HG02763 (cell line): ENCODE measurements around the gene SKP1.
A peak's percentile ranks its signal among the peaks of the same experiment; 100 is the strongest.

Experiments
- ATAC-seq: cut with Tn5 transposase; IDR thresholded peaks from one replicate; pipeline ENCODE4 v1.9.1; 2021; ENCODE audit warnings: mild to moderate bottlenecking, moderate library complexity; ENCODE audit not compliant: unreplicated experiment

Gene SKP1

DNA sequence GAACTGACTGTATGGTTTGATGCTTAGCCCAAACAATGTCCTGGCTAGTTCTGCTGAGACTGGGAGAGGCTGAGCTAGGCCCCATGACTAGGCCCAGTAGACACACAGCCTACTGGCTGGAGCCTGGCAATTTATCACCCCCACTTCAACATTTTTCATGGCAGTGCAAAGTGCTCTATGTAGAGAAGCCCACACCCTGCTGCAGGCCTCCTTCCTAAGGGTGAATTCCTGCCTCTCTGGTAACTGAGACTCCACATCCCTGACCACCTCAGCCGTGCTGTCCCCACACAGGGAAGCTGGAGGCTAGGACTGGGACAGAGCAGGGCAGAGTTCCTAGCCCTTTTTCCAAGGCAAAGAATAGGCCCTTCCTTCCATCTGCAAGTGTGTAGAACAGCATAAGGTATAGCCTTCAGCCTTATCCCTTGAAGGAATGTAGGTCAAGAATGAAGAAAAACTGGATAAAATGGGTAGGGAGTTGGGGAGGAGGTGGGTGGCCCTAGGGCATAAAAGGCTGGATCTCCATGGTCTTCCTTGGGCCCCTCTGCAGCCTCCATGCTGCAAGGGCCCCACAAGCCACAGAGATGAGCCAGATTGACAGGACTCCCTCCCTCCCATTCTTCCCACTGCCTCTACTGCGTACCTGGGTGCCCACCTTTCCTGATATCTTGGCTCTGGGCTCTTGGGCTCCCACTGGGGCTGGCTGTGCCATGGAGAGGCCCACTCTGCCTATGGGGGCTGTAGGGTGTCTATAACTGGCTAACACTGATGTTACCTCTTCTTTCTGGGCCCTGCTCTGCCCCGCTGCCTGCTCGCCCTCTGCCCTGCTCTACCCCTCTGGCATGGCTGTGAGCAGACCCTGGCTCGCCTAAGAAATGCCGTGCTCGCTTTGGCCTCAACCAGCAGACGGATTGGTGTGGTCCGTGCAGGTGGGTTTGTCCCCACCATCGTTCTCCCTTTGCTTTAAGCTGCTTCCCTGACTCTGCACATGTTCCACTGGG is 32.5 kb downstream of the SKP1 start:
- ATAC-seq = no peak

DNA sequence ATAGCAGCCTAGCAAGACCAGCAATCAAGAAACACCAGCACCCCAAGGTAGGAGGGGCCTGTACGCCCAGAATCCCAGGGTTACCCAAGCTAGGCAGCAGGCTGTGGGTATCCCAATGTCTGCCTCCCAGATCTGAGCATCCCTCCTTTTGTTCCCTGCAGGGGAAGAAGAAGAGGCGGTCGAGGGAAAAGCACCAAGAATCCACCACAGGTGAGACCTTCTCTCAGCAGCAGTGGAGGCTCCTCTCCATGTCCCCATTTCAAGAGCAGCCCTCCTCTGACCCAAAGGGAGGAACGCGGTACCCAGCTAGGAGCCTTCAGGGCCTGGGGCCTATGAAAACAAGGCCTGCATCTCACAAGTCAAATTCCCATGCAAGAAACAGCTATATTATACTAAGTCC is 33.3 kb downstream of the SKP1 start:
- no peak for ATAC-seq

DNA sequence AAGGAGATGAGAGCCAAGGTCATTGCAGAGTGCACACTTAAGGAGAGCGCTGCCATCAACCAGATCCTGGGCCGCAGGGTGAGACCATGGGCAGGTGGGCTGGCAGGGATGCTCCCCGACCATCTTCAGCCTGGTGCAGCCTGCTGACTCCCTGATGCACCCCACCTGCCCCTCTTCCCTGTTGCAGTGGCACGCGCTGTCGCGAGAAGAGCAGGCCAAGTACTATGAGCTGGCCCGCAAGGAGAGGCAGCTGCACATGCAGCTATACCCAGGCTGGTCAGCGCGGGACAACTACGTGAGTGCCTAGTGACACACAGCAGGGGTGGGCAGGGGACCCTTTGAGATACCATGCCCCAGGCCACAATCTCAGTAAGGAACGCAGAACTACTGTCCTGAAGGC is 33.9 kb downstream of the SKP1 start:
- ATAC-seq = no peak

DNA sequence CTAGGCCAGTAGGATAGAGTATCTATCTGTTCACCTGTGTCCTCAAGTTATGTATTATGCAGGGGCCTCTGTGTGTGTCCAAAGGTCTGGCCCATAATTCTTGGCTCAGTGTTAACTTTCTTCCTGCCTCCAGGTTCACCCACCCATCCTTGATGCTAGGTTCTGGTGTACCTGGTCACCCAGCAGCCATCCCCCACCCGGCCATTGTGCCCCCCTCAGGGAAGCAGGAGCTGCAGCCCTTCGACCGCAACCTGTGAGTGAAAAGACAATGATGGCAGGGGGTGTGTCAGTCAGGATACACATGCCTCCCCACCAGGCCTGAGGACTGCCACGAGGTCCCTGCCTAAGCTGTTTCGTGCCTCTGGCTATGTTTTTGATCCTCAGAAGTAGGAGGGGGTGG is 34.7 kb downstream of the SKP1 start:
- ATAC-seq = no peak

DNA sequence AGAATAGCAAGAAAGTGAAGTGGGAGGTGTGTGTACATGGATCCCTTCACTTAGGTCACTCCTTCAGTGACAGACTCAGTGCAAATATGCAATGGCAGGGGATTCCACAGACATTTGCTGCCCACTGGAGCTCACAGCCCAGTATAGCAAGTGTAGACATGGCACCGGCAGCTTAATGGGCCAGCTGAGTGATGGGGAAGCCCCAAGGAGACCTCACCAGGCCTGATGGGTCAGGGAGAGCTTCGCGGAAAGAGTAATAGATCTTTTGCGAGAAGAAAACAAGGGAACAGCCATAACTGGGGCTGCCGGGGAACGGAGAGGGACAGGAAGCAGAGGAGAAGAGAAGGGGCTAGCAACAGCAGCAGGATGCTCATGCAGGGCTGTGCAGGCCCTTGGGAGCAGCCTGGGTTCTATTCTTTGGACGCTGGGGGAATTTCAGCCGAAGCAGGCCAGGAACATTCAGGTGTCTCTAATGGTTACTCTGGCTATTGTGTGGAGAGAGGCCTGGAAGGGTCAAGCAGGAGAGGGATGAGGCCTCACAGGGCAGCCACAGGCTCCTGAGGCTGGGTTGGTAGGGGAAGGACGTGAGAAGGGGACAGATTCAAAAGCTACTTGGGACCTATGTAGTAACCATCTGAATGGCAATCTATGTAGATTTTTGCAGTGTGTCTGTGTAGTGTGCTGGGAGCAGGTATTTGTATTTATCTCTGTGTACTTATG is 35.3 kb downstream of the SKP1 start:
- no peak for ATAC-seq

DNA sequence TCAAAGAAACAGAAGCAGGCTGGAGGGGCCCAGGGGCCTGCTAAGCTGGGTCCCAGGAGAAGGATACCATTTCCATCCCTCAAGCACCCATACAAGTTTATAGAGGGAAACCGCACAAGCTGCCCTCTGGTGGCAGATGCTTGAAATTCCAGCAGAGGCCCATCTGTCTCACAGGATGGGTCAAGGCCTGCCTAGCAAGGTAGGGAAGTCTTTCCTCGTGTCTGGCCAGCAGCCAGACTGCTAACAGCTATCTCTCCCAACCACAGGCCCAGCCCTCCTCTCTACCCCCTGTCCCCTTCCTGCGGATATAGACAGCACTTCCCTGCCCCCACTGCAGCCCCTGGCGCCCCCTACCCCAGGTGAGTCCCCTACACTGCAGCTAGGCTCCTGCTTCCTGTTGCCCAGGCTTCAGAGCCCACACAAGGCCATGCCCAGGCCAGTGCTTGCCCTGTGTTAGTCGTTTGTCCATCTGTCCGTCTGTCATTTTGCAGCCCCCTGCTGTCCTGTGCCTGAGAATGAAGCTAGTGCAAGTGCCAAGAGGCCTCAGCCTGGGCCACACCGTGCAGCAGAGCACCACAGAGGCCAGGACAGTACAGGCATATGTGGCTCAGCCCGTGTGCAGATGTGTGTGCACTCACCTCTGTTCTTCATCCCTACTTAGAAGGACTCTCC is 36.1 kb downstream of the SKP1 start:
- no peak for ATAC-seq

DNA sequence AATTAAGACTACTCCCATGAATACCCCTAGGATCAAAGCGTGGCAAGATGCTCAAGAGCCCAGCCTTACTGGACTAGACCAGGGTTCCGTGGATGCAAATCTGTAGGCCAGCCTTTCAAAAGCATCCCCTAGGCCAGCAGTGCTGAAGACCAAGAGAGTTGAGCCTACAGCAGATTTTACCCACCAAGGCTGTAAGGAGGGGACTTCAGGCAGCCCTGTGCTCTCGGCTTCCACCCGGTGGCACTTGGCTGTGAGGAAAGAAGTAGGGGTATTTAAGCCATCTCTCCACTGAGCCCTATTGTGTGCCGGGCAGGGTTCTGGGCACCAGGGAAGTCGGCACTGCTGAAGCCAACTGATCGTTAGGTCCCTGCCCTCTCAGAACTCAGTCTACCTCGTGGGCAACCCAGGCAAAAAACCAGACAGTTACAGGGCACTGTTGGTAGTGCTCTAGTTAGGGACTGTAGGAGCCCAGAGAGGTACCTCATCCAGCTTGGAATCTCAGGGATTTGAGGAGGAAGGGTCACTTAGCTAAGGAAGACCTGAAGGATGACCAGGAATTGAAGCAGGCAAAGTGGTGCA is 36.8 kb downstream of the SKP1 start:
- ATAC-seq = no peak

DNA sequence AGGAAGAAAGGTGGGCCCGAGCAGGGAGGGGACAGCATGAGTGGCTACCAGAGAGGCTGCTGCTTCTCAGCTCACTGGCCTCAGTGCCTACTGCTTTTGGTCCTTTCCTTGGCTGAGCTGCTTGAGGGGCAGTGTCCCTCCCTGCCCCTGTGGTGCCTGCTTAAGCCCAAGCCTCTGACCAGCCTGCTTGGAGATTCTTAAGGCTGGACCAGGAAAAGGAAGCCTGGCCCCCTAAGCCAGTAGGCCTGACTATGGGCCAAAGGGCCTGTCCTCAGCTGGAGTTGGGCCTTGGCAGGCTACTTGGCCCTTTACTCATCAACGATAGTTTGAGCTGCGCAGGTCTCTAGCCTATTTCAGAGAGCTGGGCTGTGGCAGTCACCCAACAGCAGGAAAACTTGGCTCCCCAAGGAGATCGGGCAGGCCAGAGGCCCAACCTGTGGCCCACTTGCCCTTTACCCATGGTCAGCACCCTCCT is 37.3 kb downstream of the SKP1 start:
- ATAC-seq = no peak

DNA sequence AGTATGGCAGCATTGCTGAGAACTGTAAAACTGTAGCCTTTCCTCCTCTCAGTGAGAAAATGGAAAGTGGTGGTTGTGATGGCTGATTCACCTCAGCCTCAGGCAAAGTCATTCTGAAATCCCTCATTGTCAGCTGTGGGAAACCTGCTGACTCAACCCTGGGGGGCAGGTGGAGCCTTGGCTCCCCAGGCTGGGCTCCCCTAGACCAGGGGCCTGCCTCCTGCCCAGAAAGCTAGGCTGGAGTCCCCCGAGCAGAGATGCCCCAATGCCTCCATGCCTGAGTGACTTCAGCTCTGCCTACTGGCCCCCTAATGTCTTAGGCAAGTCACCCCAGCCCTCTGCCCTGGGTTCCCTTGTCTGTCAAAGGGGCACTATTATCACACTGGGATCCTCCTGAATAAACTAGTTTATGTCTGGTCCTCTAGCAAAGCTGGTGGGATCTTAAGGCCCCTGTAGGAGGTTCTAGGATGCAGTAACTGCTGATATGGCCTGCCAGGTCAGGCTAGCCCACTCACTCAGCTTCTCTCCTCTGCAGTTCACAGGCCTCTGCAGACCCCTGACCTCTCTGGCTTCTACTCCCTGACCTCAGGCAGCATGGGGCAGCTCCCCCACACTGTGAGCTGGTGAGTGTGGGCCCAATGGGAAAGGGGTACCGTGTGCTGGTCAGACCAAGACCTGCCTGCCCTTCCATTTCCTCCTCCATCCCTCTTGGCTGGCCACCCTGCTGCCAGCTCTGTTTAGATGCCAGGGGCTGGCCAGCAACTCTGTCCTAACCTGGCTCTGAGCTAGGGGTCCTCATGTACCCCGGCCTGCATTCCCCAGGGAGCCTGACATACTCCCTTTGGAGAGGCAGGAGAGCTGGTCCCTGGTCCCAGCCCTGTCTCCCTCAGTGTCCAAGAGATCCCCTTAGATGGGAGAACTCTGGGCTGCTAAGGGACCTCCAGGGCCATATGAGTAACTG is 38.1 kb downstream of the SKP1 start:
- peak; percentile 53 for ATAC-seq

DNA sequence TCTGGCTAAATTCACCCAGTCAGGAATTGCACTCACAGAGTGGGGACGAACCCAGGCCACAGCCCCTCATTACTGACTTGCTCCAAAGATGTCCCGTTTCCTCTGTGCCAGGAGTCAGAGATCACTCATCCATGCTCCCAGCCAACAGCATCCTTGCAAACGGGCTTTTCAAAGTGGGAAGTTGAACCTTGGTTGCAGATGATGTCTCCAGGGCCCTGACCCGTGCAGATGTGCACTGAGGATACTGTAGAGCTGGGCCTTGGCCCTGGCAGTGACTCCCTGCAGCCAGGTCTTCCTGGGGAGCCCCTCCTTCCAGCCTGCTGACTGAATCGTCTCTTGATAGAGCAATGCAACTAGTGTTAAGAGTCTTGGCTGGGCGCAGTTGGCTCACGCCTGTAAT is 40.0 kb downstream of the SKP1 start:
- ATAC-seq = no peak

DNA sequence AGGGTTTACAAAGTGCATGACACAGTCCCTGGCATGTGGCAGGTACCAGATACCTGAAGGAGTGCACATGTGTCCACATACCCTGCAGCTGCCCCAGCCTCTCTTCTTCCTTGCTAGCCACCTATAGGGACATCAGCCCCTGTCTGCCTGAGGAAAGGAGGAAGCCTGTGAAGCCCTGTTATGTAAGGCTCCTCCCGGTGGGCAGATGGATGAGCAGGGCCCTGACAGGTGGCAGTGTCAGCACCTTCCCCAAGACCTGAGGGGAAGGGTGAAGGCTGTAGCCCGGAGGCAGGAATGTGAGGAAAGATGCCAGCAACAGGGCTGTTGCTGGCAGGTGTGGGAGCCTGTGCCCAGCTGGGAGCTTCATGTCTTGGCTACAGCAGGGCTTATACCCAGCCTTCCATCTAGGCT is 40.5 kb downstream of the SKP1 start:
- no peak for ATAC-seq

DNA sequence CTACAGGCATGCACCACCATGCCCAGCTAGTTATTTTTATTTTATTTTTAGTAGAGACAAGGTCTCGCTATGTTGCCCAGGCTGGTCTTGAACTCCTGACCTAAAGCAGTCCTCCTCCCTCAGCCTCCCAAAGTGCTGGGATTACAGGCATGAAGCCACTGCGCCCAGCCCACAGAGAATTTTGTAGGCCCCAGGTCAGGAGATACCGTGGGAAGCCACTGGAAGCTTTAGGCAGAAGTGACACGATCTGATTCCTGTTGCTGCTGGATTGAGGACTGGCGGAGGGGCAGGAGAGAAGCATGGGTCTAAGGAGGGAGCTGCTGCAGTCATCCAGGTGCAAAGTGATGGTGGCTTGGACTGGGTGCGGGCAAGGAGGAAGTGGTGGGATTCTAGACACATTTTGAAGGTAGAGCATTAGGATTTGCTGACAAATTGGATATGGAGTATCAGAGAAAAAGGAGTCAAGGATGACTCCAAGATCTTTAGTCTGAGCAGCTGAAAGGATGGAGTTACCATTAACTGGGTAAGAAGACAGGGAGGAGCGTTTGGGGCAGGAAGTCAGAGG is 41.6 kb downstream of the SKP1 start:
- ATAC-seq = no peak

DNA sequence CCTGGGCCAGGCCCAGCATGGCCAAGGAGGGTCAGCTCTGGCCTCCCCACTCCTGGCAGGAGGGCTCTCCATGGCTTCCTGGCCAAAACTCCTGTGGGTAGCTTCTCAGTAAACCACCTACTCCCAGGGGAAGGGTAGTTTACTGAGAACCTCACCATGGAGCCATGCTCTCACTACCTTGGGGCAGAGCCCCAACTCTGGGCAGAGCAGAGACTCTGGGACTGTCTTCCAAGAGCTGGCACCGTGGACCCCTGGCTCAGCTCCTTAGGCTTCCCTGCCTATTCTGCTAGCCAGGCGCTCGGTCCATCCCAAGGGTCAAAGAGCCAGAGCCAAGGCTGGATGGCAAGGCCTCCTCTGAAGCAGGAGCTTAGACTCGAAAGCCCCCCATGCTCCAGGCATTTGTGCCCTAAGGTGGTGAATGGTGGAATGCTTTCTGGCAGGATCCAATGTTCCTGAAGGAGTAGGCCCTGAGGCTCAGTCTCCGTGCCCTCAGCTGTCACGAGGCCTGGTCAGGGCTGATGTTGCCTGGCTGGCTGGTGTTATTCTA is 42.7 kb downstream of the SKP1 start:
- ATAC-seq = no peak

DNA sequence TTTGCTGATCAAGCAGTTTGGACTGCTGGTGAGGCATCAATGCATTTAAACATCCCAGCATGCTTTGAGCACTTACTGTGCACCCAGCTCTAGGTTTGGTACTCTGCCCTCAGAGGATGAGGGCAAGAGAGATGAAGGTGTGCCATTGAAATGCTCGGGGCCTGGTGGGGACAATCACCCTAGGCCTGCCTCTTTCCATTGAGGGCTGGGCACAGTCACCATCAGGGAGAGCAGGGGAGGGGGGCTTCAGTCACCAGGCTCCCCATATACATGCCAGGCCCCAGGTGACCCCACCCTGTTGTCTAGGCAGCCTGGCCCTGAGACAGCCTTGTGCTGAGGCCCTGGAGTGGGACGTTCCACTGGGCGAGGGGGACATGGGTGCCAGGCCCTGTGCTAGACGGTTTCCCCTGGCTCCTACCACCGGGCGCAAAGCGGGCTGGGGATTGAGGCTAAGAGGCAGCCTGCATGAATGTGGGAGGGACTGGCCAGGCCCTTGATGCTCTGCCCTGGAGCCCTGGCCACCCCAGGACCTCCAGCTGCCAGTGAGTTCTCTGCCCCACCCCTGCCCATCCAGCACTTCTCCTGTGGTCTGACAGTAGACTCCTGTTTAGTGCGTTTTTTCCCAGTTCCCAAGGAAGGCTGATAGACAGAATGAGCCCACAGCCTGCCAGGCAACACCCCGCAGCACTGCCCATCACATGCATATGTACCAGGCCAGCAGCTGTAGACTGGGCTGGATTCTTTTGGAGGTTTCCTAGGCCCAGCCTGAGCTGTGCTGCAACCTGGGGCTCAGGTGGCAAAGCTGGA is 43.4 kb downstream of the SKP1 start:
- no peak for ATAC-seq

DNA sequence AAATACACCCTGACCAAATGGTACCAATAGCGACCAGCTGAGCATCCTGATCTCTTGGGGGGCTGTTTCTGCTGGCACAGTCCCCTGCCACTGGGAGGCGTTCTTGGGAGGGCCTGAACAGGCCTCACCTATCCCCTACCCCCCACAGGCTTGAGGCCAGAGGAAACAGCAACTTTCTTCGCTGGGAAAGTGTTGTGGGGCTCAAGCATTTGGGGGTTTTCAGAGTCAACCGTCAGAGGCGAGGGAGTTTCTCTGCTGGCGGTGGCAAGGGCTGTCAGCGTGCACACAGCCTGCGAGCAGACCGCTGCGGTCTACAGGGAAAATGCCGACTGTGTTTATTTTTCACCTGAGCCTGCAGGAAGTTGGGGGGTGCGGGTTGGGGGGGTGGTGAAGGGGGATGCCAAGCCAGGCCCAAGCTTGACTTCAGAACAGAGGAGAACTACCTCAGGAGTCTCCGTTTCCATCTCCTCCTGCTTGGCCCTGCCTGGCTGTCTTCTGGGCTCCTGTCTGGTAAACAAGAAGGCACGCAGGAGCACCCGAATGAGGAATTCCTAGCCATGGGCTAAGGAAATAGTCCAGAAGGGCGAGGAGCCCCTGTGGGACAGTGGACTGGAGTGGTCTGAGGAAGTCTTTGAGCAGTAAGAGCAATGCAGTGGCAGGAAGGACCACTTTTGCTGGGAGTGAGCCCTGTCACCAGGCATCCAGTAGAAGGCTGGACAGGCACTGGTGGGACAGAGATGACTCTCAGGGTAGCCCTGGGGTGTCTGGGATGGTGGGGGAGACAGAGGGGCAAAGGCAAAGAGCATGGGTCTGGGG is 44.2 kb downstream of the SKP1 start:
- ATAC-seq = peak; percentile 52

DNA sequence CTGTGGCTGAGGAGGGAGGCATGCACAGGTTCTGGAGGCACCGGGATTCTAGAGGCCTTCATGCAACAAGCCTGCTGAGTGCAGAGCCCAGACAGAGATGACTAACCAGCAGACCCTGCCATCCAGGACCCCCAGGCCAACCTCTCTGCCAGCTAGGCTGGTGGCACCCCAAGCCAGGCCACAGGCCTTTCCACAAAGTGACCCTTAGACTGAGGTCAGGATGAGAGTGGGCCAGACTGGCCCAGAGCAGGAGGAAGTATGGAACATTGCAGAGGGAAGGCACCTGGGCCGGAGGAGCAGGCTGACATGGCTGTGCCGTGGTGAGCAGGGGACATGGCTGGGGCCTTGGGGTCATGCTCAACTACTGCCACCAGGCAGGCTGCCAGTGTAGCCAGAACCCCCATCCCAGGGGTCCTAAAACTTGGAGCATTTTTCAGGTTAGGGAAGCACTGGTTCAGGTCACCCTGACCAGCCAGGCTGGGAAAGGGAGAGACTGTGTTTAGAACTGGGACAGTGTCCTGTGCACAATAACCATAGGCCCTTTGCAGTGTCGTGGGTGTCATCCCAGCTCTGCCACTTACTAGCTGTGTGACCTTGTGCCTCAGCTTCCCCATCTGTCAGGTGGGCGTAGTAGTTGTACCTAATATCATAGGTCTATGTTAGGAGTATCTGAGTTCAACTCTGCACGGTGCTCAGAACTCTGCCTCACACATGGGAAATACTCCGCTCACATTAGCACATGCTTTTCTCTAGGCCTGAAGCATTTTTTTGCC is 45.0 kb downstream of the SKP1 start:
- ATAC-seq = no peak

DNA sequence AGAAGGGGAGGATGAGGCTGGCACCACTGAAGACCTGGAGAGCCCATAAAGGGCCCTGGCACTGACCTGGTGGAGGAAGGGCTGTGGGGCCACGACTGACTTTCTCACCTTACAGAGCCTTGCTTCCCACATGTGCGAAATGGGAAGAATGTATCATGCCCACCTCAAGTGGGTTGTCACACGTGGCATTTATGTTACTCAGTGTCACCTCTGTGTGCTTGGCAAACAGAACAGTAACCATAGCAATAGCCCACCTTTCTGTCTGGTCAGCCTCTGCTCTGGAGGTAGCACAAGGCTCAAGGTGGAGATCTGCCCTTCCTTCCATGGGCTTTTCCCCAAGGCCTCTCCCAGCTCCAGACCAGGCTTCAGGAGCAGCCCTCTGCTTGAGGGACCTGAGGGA is 45.6 kb downstream of the SKP1 start:
- ATAC-seq = no peak
